Upper lobe of left lung (tissue), 6 donors: ENCODE measurements around the gene SLC10A2. TPM values are rescaled to one million over a fixed set of nuclear protein-coding genes. Genes with fewer than 3 reads are reported as not detected.

ENCODE experiments used
- ATAC-seq, 2 donors: fragments of 200-7000 bp; cut with Tn5 transposase; one replicate each; pipeline ENCODE4 v1.9.1; 2022; ENCODE audit warnings: mild to moderate bottlenecking in 2 of 2, moderate library complexity in 2 of 2; ENCODE audit not compliant: low FRiP score in 2 of 2
- DNase-seq, 2 donors: peaks; one replicate each; pipeline ENCODE4 v3.0.0-alpha.2; 2019 to 2020
- H3K27ac ChIP-seq, 4 donors: fragments of 200-600 bp; sonication (generic); one replicate each; pipeline ENCODE4 v1.5.1; 2016 to 2019
- H3K27me3 ChIP-seq, 4 donors: fragments of 200-600 bp; sonication (generic); one replicate each; pipeline ENCODE4 v1.5.1; 2017 to 2019
- H3K36me3 ChIP-seq, 4 donors: fragments of 200-600 bp; sonication (generic); one replicate each; pipeline ENCODE4 v1.5.1; 2016 to 2019
- H3K4me1 ChIP-seq, 4 donors: fragments of 200-600 bp; sonication (generic); one replicate each; pipeline ENCODE4 v1.5.1; 2018 to 2019
- H3K4me3 ChIP-seq, 4 donors: fragments of 200-600 bp; sonication (generic); one replicate each; pipeline ENCODE4 v1.5.1; 2017 to 2019; ENCODE audit warnings: mild to moderate bottlenecking in 2 of 4, moderate library complexity in 1 of 4
- H3K9me3 ChIP-seq, 4 donors: fragments of 200-600 bp; sonication (generic); one replicate each; pipeline ENCODE4 v1.5.1; 2018 to 2019
- CTCF ChIP-seq, 6 experiments: fragments of 450-650 bp in 4 of 6; fragments of 200-600 bp in 2 of 6; sonication (generic) in 2 of 6; IDR thresholded peaks; one replicate each; pipeline ENCODE4 v1.5.1; 2016 to 2019; ENCODE audit warnings: antibody characterized with exemption in 6 of 6
- EP300 ChIP-seq, 4 donors: sonication (generic); formaldehyde crosslinking; IDR thresholded peaks; one replicate each; pipeline ENCODE4 v1.5.1; 2017; ENCODE audit warnings: antibody characterized with exemption in 4 of 4, control low read depth in 2 of 4
- POLR2A ChIP-seq, 4 donors: fragments of 450-650 bp; IDR thresholded peaks; one replicate each; pipeline ENCODE4 v1.5.1; 2016 to 2017; ENCODE audit warnings: antibody characterized with exemption in 4 of 4, mild to moderate bottlenecking in 2 of 4
- POLR2AphosphoS5 ChIP-seq, 2 donors: sonication (generic); formaldehyde crosslinking; IDR thresholded peaks; one replicate each; pipeline ENCODE4 v1.5.1; 2017; ENCODE audit warnings: antibody characterized with exemption in 2 of 2
- WGBS, 2 donors: methylation state at CpG; one replicate each; pipeline ENCODE4 v1.1.5; 2017 to 2018; 5-methylcytosine and 5-hydroxymethylcytosine counted together
- total RNA-seq, 6 donors: library from RNA; depleted of rRNA in 4 of 6; stranded (reverse); fragments of >200 nt in 4 of 6; gene quantifications; one replicate each; pipeline versions ENCODE4 v1.1.0 to v1.2.1, GENCODE V29; 2016 to 2021
- donor health status: DM: no; HTN: no; CAD: no; lungs with moderate emphysema.
- donor health status: DM: no; HTN: yes; CAD: no; lungs with severe emphysema.

SLC10A2 gene
- total RNA-seq, 6 donors from 2014 or later, result not detected

GRCh38 chr13:103029798-103030197, 36.4 kb downstream of the SLC10A2 start:
- peak in 1 of 2 donors; percentile 22 for DNase-seq

GRCh38 chr13:103022336-103022735, 43.9 kb downstream of the SLC10A2 start:
- H3K4me3 ChIP-seq, result no peak overlapping the region
- H3K36me3 ChIP-seq, result no peaks in the 10 kb centered on the region
- no peaks in the 10 kb centered on the region for H3K4me1 ChIP-seq
- ATAC-seq, result no peak
- no peak overlapping the region for H3K27ac ChIP-seq
- TF ChIP-seq EP300 (IDR thresholded peaks at IDR 0.05) (no peak), POLR2A (IDR thresholded peaks at IDR 0.05) (no peak)
- peaks cover 0 to 3% (median 1%) of the 10 kb centered on the region in 4 donors for H3K9me3 ChIP-seq
- no peak for DNase-seq
- 51% methylated on average over 3 of the region's 3 CpGs for WGBS, 2 donors
- H3K27me3 ChIP-seq, result no peaks in the 10 kb centered on the region

More at GRCh38 chr13:103029798-103030197, 36.4 kb downstream of the SLC10A2 start:
- no peaks in the 10 kb centered on the region for H3K27me3 ChIP-seq
- peak; percentile 23 to 57 for ATAC-seq
- no peak overlapping the region for H3K27ac ChIP-seq
- no peak for TF ChIP-seq CTCF (IDR thresholded peaks at IDR 0.05)
- no peak for TF ChIP-seq POLR2A (IDR thresholded peaks at IDR 0.05)
- TF ChIP-seq POLR2AphosphoS5 (IDR thresholded peaks at IDR 0.05), result no peak
- TF ChIP-seq EP300 (IDR thresholded peaks at IDR 0.05), result no peak
- WGBS, 2 donors, result 81% methylated on average over 2 of the region's 2 CpGs; no CpG with 5 or more reads in 1 of the 2 donors
- no peaks in the 10 kb centered on the region for H3K4me1 ChIP-seq
- H3K9me3 ChIP-seq, result peaks cover 0 to 6% (median 2%) of the 10 kb centered on the region in 4 donors
- no peak overlapping the region for H3K4me3 ChIP-seq
- H3K36me3 ChIP-seq, result no peaks in the 10 kb centered on the region

- TF ChIP-seq EP300 (IDR thresholded peaks at IDR 0.05) (no peak), POLR2A (IDR thresholded peaks at IDR 0.05) (no peak), POLR2AphosphoS5 (IDR thresholded peaks at IDR 0.05) (no peak), CTCF (IDR thresholded peaks at IDR 0.05) (no peak)
- no peaks in the 10 kb centered on the region for H3K27me3 ChIP-seq
- 60 to 62% methylated on average over 2 of the region's 2 CpGs for WGBS, 2 donors
- H3K9me3 ChIP-seq, result no peaks in the 10 kb centered on the region
- no peaks in the 10 kb centered on the region for H3K4me1 ChIP-seq
- DNase-seq (no peak), ATAC-seq (no peak)
- H3K36me3 ChIP-seq, result no peaks in the 10 kb centered on the region
- H3K4me3 ChIP-seq, result no peak overlapping the region
- no peak overlapping the region for H3K27ac ChIP-seq
Measured at GRCh38 chr13:103018556-103018955, 47.7 kb downstream of the SLC10A2 start.

- H3K4me3 ChIP-seq, result no peak overlapping the region
- no peaks in the 10 kb centered on the region for H3K4me1 ChIP-seq
- DNase-seq (no peak), ATAC-seq (no peak)
- no peaks in the 10 kb centered on the region for H3K9me3 ChIP-seq
- no peaks in the 10 kb centered on the region for H3K27me3 ChIP-seq
- no peaks in the 10 kb centered on the region for H3K36me3 ChIP-seq
- no peak for TF ChIP-seq EP300 (IDR thresholded peaks at IDR 0.05)
- no peak for TF ChIP-seq POLR2A (IDR thresholded peaks at IDR 0.05)
- no peak for TF ChIP-seq CTCF (IDR thresholded peaks at IDR 0.05)
- no peak for TF ChIP-seq POLR2AphosphoS5 (IDR thresholded peaks at IDR 0.05)
- 88 to 92% methylated on average over 3 of the region's 3 CpGs for WGBS, 2 donors
- H3K27ac ChIP-seq, result no peak overlapping the region
Measured at GRCh38 chr13:103012646-103013045, 53.6 kb downstream of the SLC10A2 start.

- H3K36me3 ChIP-seq, result no peaks in the 10 kb centered on the region
- no peaks in the 10 kb centered on the region for H3K27me3 ChIP-seq
- no peak overlapping the region for H3K27ac ChIP-seq
- no peak overlapping the region for H3K4me3 ChIP-seq
- no peaks in the 10 kb centered on the region for H3K4me1 ChIP-seq
- WGBS, 2 donors, result 35 to 68% methylated on average over 1 of the region's 1 CpG
- no peaks in the 10 kb centered on the region for H3K9me3 ChIP-seq
- no peak for ATAC-seq
- no peak for DNase-seq
- TF ChIP-seq EP300 (IDR thresholded peaks at IDR 0.05), result no peak
- TF ChIP-seq POLR2AphosphoS5 (IDR thresholded peaks at IDR 0.05), result no peak
- TF ChIP-seq CTCF (IDR thresholded peaks at IDR 0.05), result no peak
- no peak for TF ChIP-seq POLR2A (IDR thresholded peaks at IDR 0.05)
Measured at GRCh38 chr13:103009051-103009840, 57.0 kb downstream of the SLC10A2 start.
